Lower leg skin (tissue), 4 donors: ENCODE measurements around the gene EMP2. TPM values are rescaled to one million over a fixed set of nuclear protein-coding genes. Genes with fewer than 3 reads are reported as not detected.

ENCODE experiments used
- DNase-seq, 2 donors: peaks; one replicate each; pipeline ENCODE4 v3.0.0-alpha.2; 2019; ENCODE audit warnings: low spot score in 2 of 2
- H3K4me3 ChIP-seq: fragments of 200-600 bp; sonication (generic); 2 replicates; pipeline ENCODE4 v1.5.1; 2017; ENCODE audit warnings: mild to moderate bottlenecking, low read depth; ENCODE audit not compliant: poor library complexity, severe bottlenecking
- CTCF ChIP-seq, 3 donors: fragments of 450-650 bp; IDR thresholded peaks; one replicate each; pipeline ENCODE4 v1.5.1; 2016; ENCODE audit warnings: antibody characterized with exemption in 3 of 3, mild to moderate bottlenecking in 3 of 3, moderate library complexity in 2 of 3
- POLR2A ChIP-seq, 2 donors: fragments of 450-650 bp; IDR thresholded peaks; one replicate each; pipeline ENCODE4 v1.6.1; 2016 to 2017; ENCODE audit warnings: antibody characterized with exemption in 2 of 2, mild to moderate bottlenecking in 1 of 2, moderate library complexity in 1 of 2
- WGBS, 2 donors: methylation state at CpG; one replicate each; pipeline ENCODE4 v1.1.5; 2018; 5-methylcytosine and 5-hydroxymethylcytosine counted together
- intact Hi-C: fragments of 100-400 bp; cut with DNase I; formaldehyde crosslinking; loops from one replicate; pipeline ENCODE4 v1.15.0; 2023; ENCODE audit warnings: low total_unique reads
- total RNA-seq, 4 donors: library from RNA; depleted of rRNA; stranded (reverse); fragments of >200 nt; gene quantifications; one replicate each; pipeline ENCODE4 v1.1.0, GENCODE V29; 2016

EMP2 gene
- total RNA-seq, 4 donors from 2014 or later: 74.1 to 167 (median 104) TPM

DNA sequence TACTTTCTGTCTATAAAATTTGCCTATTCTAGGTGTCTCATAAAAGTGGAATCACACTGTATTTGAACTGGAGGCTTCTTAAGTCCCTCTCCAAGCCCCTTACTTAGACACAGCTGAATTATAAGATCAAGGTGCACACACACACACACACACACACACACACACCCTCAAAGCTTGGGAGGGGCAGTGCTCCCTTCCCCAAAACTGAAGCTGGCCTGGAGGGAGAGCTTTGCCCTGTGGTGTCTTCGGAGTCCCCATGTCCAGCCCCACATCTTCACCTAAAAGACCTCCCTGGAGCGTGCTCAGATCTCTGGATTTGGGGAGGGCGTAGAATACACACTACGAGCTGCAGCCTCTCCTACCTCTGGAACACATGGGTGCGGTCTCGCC is 828 bp downstream of the EMP2 start:
- TF ChIP-seq CTCF (IDR thresholded peaks at IDR 0.05) (no peak), POLR2A (IDR thresholded peaks at IDR 0.05) (no peak)
- intact Hi-C loops: no loop called here
- DNase-seq: no peak
- peak overlapping the region; percentile 83 for H3K4me3 ChIP-seq
- 17 to 21% methylated on average over 6 of the region's 6 CpGs for WGBS, 2 donors

GRCh38 chr16:10578474-10579316 is 1.7 kb downstream of the EMP2 start:
- no peak for TF ChIP-seq CTCF (IDR thresholded peaks at IDR 0.05)
- no peak for TF ChIP-seq POLR2A (IDR thresholded peaks at IDR 0.05)
- 35 to 44% methylated on average over 17 to 20 of the region's 20 CpGs for WGBS, 2 donors
- intact Hi-C loops: no loop called here
- DNase-seq: no peak
- H3K4me3 ChIP-seq: no peak overlapping the region

DNA sequence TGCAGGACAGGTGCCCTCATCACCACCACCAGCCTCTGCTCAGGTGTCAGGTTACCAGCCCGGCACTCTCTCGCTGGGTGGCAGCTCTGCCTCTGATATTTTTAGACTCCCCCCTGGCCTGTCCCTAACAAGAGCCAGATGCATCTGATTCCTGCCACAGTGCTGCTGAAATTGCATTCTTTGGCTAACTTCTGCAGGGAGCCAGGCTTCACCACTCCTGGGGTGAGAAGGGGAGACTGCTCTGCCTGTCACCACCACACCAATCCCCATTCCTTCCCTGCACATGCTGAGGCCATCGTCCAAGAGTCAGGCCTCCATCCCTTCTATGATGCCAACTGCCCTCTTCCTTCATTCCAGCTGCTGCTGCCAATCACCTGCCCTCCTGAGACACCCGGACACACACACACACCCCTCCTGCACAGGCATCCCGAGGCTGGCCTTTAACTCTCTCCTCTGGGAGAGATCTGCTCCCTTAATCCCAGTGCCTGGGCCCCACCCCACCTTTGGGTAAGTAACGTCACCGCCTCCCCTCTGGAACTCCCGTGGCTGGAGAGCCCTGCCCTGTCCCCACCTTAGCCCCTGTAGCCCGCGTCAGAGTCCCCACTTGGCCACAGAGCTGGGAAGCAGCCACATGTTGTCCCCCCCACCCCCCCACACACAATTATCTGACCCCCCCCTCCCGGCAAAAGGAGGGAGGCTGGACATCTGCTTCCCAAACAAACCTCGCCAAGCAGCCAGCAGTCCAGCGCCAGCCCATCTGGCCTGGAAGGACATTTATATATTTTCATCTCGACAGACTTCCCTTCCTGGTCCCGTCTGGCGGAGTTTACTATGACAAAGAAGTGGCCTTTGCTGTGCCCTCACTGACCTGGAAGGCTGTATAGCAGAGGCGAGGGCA is 2.8 kb downstream of the EMP2 start:
- DNase-seq: peak in 1 of 2 donors; percentile 88
- H3K4me3 ChIP-seq: no peak overlapping the region
- 28 to 35% methylated on average over 17 of the region's 17 CpGs for WGBS, 2 donors
- intact Hi-C loops: no loop called here
- TF ChIP-seq POLR2A (IDR thresholded peaks at IDR 0.05) (no peak), CTCF (IDR thresholded peaks at IDR 0.05) (no peak)

DNA sequence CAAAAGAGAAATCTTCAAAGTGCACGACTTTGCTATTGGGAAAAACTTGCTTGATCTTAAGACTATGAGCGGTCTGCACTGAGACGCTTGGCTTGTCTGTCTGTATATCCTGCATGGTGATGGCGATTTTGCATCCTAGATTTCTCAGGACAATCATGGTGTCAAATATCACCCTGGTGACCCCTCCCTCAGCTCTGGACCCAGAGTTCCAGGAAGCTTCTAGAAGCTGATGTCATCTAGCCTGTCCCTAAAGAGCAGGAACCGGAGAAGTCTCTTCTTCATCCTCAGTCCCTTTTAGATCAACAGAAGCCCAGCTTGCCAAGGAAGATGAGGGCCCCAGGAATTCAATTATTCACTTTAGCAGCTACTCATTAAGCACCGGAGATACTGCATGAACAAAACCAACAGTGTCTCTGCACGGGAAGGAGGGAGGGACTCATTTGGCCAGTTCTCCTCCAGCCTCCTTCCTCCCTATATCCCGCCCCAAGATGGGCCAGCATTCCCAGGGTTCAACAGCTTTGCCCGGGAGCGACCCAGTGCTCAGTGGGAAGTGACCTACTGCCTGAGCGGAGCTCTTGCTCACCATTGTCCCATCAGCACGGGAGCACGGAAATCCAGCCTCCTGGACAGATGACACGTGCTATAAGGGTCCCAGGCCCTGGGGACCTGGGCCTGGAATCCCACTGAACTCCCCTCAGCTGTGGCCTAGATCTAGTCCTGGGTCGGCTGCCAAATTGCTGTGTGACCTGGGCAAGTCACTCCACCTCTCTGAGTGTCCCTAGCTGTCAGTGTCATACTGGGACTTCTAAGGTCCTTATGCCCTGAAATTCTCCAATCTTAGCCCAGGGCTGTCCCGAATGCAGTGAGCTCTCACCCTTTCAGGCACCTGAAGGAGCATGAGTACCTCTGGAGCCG is 3.8 kb downstream of the EMP2 start:
- no peak for TF ChIP-seq POLR2A (IDR thresholded peaks at IDR 0.05)
- TF ChIP-seq CTCF (IDR thresholded peaks at IDR 0.05): no peak
- H3K4me3 ChIP-seq: no peak overlapping the region
- 64 to 66% methylated on average over 17 of the region's 17 CpGs for WGBS, 2 donors
- intact Hi-C loops: no loop called here
- DNase-seq: no peak

DNA sequence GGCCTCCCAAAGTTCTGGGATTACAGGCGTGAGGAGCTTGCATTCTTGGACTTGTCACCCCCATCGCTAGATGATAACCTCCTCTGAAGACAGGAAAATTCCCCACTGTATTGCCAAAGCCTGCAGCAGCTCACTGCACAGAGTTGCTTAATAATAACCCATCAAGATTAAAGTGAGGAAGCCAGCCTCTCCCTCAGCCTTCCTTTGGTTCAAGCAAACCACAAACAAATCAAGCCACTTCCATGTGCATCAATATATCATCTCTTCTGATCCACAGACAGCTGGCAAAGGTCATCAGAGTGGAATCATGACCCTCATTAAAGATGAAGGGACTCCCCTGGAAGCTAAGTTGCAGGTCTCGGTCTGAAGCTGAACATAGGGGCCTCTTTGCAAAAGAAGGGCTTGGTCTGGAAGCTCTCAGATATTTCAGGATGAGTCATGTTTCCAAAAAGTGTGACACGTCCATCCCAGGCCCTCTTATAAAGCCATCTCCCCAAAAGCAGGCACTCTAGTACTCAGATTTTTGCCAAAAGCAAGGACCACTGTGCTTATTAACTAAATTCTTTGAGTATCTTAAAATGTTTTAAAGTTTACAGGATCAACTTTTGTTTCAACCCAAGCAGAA is 4.8 kb downstream of the EMP2 start:
- DNase-seq: no peak
- H3K4me3 ChIP-seq: no peak overlapping the region
- no peak for TF ChIP-seq CTCF (IDR thresholded peaks at IDR 0.05)
- no peak for TF ChIP-seq POLR2A (IDR thresholded peaks at IDR 0.05)
- 57% methylated on average over 4 of the region's 4 CpGs for WGBS, 2 donors
- intact Hi-C loops: no loop called here
